Stomach (tissue), 9 donors: Measurements from ENCODE around the gene STARD10. TPM values are rescaled to one million over a fixed set of nuclear protein-coding genes. Genes with fewer than 3 reads are reported as not detected.
A peak's percentile ranks its signal among the peaks of the same experiment; 100 is the strongest.
"Not testable (repeated sequence)": the region's sequence is repeated elsewhere in the genome, so short reads cannot be mapped to it uniquely, and the experiment has no call there.

Experiments
- DNase-seq, 2 donors: peaks; one replicate each; pipeline versions ENCODE4 v3.0.0 to v3.0.0-alpha.2; 2013 to 2019
- H3K27ac ChIP-seq, 5 donors: fragments of 200-600 bp in 4 of 5; sonication (generic) in 4 of 5; one replicate each; pipeline ENCODE4 v1.5.1; 2013 to 2019; ENCODE audit warnings: mild to moderate bottlenecking in 1 of 5, moderate library complexity in 1 of 5
- H3K27me3 ChIP-seq, 3 donors: fragments of 200-600 bp; sonication (generic); one replicate each; pipeline ENCODE4 v1.5.1; 2017 to 2019; ENCODE audit warnings: mixed run types in 1 of 3
- H3K36me3 ChIP-seq, 4 donors: fragments of 200-600 bp; sonication (generic); 1 replicate in 3 of 4; 2 replicates in 1 of 4; pipeline ENCODE4 v1.5.1; 2016 to 2019
- H3K4me1 ChIP-seq, 4 donors: fragments of 200-600 bp; sonication (generic); one replicate each; pipeline ENCODE4 v1.5.1; 2016 to 2019
- H3K4me3 ChIP-seq, 4 donors: fragments of 200-600 bp; sonication (generic) in 3 of 4; one replicate each; pipeline ENCODE4 v1.5.1; 2016 to 2019; ENCODE audit warnings: mild to moderate bottlenecking in 1 of 4
- H3K9me3 ChIP-seq, 4 donors: fragments of 200-600 bp; sonication (generic); one replicate each; pipeline ENCODE4 v1.5.1; 2016 to 2019
- EP300 ChIP-seq: sonication (generic); formaldehyde crosslinking; IDR thresholded peaks from one replicate; pipeline ENCODE4 v1.6.1; 2017; ENCODE audit warnings: antibody characterized with exemption
- POLR2A ChIP-seq, 4 donors: fragments of 450-650 bp; IDR thresholded peaks; one replicate each; pipeline ENCODE4 v1.6.1; 2016; ENCODE audit warnings: antibody characterized with exemption in 4 of 4, control low read depth in 2 of 4, mild to moderate bottlenecking in 1 of 4, moderate library complexity in 1 of 4
- POLR2AphosphoS5 ChIP-seq, 3 donors: sonication (generic); formaldehyde crosslinking; IDR thresholded peaks; one replicate each; pipeline ENCODE4 v1.6.1; 2016; ENCODE audit warnings: antibody characterized with exemption in 3 of 3
- WGBS, 5 donors: extraction: QIAGEN DNeasy Blood & Tissue Kit in 3 of 5; methylation state at CpG; one replicate each; pipeline versions ENCODE4 v1.1.5 to v1.1.7; 2013 to 2018; 5-methylcytosine and 5-hydroxymethylcytosine counted together
- intact Hi-C: fragments of 100-400 bp; cut with DNase I; formaldehyde crosslinking; loops from one replicate; pipeline ENCODE4 v1.15.1; 2023; ENCODE audit warnings: low total_unique reads
- polyA plus RNA-seq, 3 donors: library from polyadenylated mRNA; stranded (reverse); fragments of 200-250 nt; gene quantifications; one replicate each; pipeline ENCODE4 v1.2.3, GENCODE V29; 2013
- total RNA-seq, 5 donors: library from RNA; depleted of rRNA; stranded (reverse); fragments of >200 nt; gene quantifications; one replicate each; pipeline versions ENCODE4 v1.1.0 to v1.2.3, GENCODE V29; 2014 to 2016
- TF ChIP-seq, protein P1 (sequence below), 7 experiments: fragments of 450-650 bp in 4 of 7; fragments of 200-600 bp in 3 of 7; sonication (generic) in 3 of 7; IDR thresholded peaks; one replicate each; pipeline ENCODE4 v1.5.1; 2016 to 2019; ENCODE audit warnings: antibody characterized with exemption in 7 of 7, control low read depth in 2 of 7, mild to moderate bottlenecking in 1 of 7
- donor health status: healthy with polysubstance abuse.
- donor health status: Bipolar disorder and iron deficiency.
- donor health status: healthy.

The STARD10 gene
- total and polyA plus RNA-seq, 8 donors, result 125 to 950 (median 346) TPM

DNA sequence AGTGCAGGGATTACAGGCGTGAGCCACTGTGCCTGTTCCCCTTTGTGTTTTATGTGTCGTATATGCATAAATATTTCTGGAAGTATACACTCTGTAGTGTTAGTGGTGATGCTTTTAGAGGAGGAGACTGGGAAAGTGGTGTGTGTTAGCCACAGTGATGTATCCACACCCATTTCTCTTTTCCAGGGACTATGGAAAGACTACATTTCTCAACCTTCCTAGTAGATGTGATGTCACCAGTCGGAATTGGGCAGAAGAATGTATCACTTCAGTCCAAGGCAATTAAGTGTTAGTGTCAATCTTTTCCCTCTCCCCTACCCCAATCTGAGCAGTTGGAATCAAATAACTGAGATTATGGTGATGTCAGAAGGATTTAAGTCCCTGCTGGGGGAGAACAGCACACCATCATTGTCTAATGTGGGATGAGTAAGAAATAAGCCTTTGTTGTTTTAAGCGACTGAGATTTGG is 14.5 kb upstream of the STARD10 start:
- H3K27ac ChIP-seq, result peak overlapping the region in 2 of 5 donors; percentile 63 to 79

GRCh38 chr11:72807792-72808191 is 13.9 kb upstream of the STARD10 start:
- 54 to 84% (median 70%) methylated on average over 2 of the region's 2 CpGs for WGBS, 5 donors
- H3K4me1 ChIP-seq, result peaks cover 4 to 42% (median 8%) of the 10 kb centered on the region in 4 donors
- H3K27ac ChIP-seq, result peak overlapping the region in 4 of 5 donors; percentile 18 to 79 (median 49)
- intact Hi-C loops, result no loop called here
- TF ChIP-seq POLR2AphosphoS5 (IDR thresholded peaks at IDR 0.05) (no peak), EP300 (no peak), POLR2A (IDR thresholded peaks at IDR 0.05) (no peak)
- TF ChIP-seq, protein P1, sequence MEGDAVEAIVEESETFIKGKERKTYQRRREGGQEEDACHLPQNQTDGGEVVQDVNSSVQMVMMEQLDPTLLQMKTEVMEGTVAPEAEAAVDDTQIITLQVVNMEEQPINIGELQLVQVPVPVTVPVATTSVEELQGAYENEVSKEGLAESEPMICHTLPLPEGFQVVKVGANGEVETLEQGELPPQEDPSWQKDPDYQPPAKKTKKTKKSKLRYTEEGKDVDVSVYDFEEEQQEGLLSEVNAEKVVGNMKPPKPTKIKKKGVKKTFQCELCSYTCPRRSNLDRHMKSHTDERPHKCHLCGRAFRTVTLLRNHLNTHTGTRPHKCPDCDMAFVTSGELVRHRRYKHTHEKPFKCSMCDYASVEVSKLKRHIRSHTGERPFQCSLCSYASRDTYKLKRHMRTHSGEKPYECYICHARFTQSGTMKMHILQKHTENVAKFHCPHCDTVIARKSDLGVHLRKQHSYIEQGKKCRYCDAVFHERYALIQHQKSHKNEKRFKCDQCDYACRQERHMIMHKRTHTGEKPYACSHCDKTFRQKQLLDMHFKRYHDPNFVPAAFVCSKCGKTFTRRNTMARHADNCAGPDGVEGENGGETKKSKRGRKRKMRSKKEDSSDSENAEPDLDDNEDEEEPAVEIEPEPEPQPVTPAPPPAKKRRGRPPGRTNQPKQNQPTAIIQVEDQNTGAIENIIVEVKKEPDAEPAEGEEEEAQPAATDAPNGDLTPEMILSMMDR (IDR thresholded peaks at IDR 0.05), result no peak
- H3K36me3 ChIP-seq, result peaks cover 0 to 14% (median 10%) of the 10 kb centered on the region in 4 donors
- no peak overlapping the region for H3K4me3 ChIP-seq
- DNase-seq, result no peak
- H3K27me3 ChIP-seq, result no peaks in the 10 kb centered on the region
- H3K9me3 ChIP-seq, result no peaks in the 10 kb centered on the region

More for the DNA sequence above, 14.5 kb upstream of the STARD10 start:
- Histone ChIP-seq H3K4me3 (no peak overlapping the region), H3K4me1 (peaks cover 10 to 47% (median 14%) of the 10 kb centered on the region in 4 donors), H3K9me3 (no peaks in the 10 kb centered on the region), H3K27me3 (no peaks in the 10 kb centered on the region), H3K36me3 (peaks cover 0 to 14% (median 10%) of the 10 kb centered on the region in 4 donors)
- no peak for DNase-seq
- intact Hi-C loops, result no loop called here
- TF ChIP-seq POLR2AphosphoS5 (IDR thresholded peaks at IDR 0.05) (no peak), EP300 (no peak), POLR2A (IDR thresholded peaks at IDR 0.05) (no peak)
- TF ChIP-seq, protein P1 (IDR thresholded peaks at IDR 0.05), result no peak
- WGBS, 5 donors, result 77 to 88% (median 83%) methylated on average over 4 of the region's 4 CpGs

- no peak for DNase-seq
- Histone ChIP-seq H3K4me3 (no peak overlapping the region), H3K27me3 (no peaks in the 10 kb centered on the region), H3K36me3 (peaks cover 0 to 14% (median 10%) of the 10 kb centered on the region in 4 donors), H3K27ac (peak overlapping the region in 4 of 5 donors; percentile 18 to 79 (median 49)), H3K4me1 (peaks cover 0 to 35% (median 2%) of the 10 kb centered on the region in 4 donors), H3K9me3 (no peaks in the 10 kb centered on the region)
- TF ChIP-seq POLR2AphosphoS5 (IDR thresholded peaks at IDR 0.05) (no peak), POLR2A (IDR thresholded peaks at IDR 0.05) (no peak), EP300 (no peak)
- TF ChIP-seq, protein P1 (IDR thresholded peaks at IDR 0.05), result no peak
- 62 to 77% (median 74%) methylated on average over 5 of the region's 5 CpGs for WGBS, 5 donors
- intact Hi-C loops, result no loop called here
Observed at GRCh38 chr11:72807021-72807693, 13.3 kb upstream of the STARD10 start.

DNA sequence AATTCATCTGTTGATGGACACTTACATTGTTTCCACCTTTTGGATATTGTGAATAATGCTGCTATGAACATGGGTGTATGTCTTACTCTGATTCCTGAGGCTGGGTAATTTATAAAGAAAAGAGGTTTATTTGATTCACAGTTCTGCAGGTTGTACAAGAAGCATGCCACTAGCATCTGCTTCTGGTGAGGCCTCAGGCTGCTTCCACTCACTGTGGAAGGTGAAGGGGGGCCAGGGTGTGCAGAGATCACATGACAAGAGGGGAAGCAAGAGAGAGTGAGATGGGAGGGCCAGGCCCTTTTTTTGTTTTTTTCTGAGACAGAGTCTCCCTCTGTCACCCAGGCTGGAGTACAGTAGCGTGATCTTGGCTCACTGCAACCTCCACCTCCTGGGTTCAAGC is 12.5 kb upstream of the STARD10 start:
- Histone ChIP-seq H3K4me1 (peaks cover 0 to 28% (median 0%) of the 10 kb centered on the region in 4 donors), H3K27ac (peak overlapping the region in 2 of 5 donors; percentile 63 to 79), H3K36me3 (peaks cover 0 to 14% (median 10%) of the 10 kb centered on the region in 4 donors)
- intact Hi-C loops, DNase-seq, H3K4me3 ChIP-seq, H3K9me3 ChIP-seq, H3K27me3 ChIP-seq: not testable (repeated sequence)
- WGBS, 5 donors, result 95 to 100% (median 100%) methylated on average over 1 of the region's 1 CpG

DNA sequence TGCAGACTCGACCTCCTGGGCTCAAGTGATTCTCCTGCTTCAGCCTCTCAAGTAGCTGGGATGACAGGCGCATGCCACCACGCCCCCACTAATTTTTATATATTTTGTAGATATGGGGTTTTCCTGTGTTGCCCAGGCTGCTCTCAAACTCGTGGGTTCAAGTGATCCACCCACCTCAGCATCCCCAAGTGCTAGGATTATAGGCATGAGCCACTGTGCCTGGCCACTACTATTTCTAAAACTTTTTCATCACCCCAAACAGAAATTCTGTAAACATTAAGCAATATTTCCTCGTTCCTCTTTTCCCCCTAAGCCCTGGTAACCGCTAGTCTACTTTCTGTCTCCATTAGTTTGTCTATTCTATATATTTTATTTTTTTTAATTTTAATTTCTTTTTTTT is 11.4 kb upstream of the STARD10 start:
- intact Hi-C loops, result no loop called here

More for the DNA sequence above, 11.4 kb upstream of the STARD10 start:
- Histone ChIP-seq H3K27ac (peak overlapping the region in 1 of 5 donors; percentile 17), H3K27me3 (no peaks in the 10 kb centered on the region), H3K9me3 (no peaks in the 10 kb centered on the region), H3K4me3 (no peak overlapping the region), H3K36me3 (peaks cover 0 to 14% (median 10%) of the 10 kb centered on the region in 4 donors), H3K4me1 (peaks cover 0 to 26% (median 0%) of the 10 kb centered on the region in 4 donors)
- DNase-seq, result no peak
- TF ChIP-seq EP300 (no peak), POLR2A (IDR thresholded peaks at IDR 0.05) (no peak), POLR2AphosphoS5 (IDR thresholded peaks at IDR 0.05) (no peak)
- TF ChIP-seq, protein P1 (IDR thresholded peaks at IDR 0.05), result no peak
- WGBS, 5 donors, result 78 to 85% (median 81%) methylated on average over 6 of the region's 6 CpGs
